Hepatocyte (in vitro differentiated cells): ENCODE results near the gene ZSWIM7.

Source experiments
- CTCF ChIP-seq: fragments of 200-600 bp; sonication (generic); IDR thresholded peaks from 2 replicates; pipeline ENCODE4 v1.5.1; 2016; ENCODE audit warnings: antibody characterized with exemption, mild to moderate bottlenecking; ENCODE audit not compliant: poor library complexity
- EZH2 ChIP-seq: fragments of 200-600 bp; sonication (generic); IDR thresholded peaks from 2 replicates; pipeline ENCODE4 v1.6.1; 2016; ENCODE audit warnings: antibody characterized with exemption, mild to moderate bottlenecking, borderline replicate concordance
- EZH2phosphoT487 ChIP-seq: fragments of 200-600 bp; sonication (generic); IDR thresholded peaks from one replicate; pipeline ENCODE4 v1.6.1; 2018; ENCODE audit warnings: antibody characterized with exemption, mild to moderate bottlenecking, low read depth, moderate library complexity; ENCODE audit not compliant: unreplicated experiment, severe bottlenecking

DNA sequence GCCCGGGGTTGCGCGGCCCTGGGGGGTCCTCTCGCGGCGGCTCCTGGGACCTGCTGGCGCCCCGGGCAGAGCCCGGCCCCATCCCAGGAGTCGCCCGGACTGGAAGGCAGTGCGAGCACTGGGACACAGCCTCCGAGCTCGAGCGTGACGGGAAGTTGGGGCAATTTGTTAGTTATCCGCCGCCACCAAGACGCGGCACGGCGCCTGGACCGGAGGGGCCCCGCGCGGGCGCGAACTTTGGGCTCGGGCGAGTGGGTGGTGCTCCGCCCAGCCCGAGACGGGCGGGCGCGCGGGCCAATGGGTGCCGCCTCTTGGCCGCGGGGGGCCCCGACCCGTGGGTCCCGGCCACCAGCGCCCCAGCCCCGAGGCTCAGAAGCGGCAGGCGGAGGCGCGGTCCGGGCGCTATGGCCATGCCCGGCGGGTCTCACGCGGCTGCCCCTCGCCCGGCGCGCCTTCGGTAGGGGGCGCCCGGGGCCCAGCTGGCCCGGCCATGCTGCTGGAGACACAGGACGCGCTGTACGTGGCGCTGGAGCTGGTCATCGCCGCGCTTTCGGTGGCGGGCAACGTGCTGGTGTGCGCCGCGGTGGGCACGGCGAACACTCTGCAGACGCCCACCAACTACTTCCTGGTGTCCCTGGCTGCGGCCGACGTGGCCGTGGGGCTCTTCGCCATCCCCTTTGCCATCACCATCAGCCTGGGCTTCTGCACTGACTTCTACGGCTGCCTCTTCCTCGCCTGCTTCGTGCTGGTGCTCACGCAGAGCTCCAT lies 54.6 kb downstream of the ZSWIM7 start, which contains the start of gene ADORA2B:
- TF ChIP-seq EZH2phosphoT487 = no peak
- peak; percentile 48 for TF ChIP-seq CTCF
- TF ChIP-seq EZH2 = no peak
